ENCODE results near the gene PNPT1.
A peak's percentile ranks its signal among the peaks of the same experiment; 100 is the strongest.
"Not testable (repeated sequence)": the region's sequence is repeated elsewhere in the genome, so short reads cannot be mapped to it uniquely, and the experiment has no call there.

The PNPT1 gene

DNA sequence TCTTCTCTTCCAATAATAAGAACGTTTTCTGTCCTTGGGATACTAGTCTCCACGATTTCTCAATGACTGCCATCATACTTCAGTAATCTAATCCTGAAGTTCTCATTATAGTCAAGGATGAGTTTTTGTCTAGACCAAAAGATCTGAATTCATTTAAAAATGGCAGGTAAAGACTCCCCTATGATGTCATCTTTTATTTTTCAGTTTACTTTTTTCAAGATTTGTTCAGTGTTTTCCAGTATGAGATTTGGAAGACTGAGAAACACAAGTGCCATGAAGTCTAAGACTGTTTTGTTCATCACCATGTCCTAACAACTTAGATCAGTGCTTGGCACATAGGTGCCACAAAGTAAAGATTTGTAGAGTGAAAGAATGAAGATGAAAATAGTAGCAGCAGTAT, 40.4 kb downstream of the PNPT1 start:
- DNase-seq: no peak

DNA sequence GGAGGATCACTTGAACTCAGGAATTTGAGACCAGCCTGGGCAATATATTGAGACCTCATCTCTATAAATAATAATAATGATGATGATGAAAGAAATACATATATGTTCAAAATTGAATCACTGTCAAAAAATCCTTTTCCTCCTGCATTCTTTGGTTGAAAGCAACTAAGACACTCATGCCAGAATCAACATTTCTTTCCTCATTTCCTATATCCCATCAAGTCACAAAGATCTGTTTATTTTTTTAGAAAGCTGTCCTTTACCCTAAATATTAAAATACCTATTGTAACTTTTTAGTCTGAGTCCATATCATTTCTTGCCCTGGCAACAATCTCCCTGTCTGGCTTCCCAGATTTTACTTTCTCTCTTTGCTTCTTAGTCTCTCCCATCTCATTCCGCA, 44.4 kb downstream of the PNPT1 start:
- DNase-seq: no peak

- no peak for DNase-seq
These were observed 56.8 kb downstream of the PNPT1 start for GRCh38 chr2:55636831-55637230.

GRCh38 chr2:55628931-55629330, 64.7 kb downstream of the PNPT1 start:
- no peak for DNase-seq

DNA sequence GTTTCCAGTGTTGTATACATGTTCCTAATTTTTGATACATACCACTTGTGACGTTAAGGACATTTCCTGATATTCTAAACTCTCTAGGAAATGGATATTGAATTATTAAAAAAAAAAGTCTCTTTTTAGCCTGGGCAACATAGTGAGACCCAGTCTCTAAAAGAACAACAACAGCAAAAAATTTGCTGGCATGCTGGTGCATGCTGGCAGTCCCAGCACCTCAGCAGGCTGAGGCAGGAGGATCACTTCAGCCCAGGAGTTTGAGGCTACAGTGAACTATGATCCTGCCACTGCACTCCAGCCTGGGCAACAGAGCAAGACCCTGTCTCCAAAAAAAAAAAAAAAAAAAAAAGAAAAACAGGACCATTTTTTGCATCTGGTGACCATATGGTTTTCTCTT, 65.7 kb downstream of the PNPT1 start:
- no peak for DNase-seq

DNA sequence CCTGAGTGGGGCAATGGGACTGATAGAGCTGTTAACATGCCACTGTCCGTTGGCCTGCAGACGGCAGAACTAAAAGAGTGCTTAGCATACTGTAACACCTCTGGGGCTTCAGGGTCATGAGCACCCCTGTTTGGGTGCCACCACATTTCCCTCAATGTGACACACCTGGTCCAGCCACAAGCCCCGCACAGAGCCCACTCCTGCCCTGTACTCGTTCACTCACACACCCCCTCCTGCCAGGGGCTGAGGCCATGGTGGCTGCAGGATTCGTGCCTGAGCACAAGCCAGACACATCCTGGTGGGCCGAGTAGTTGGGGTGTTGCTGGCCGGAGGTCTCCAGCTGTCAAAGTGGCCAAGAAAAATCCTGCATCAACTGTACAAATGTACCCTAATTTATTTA, 71.8 kb downstream of the PNPT1 start:
- no peak for DNase-seq

- no peak for DNase-seq
These were observed 73.4 kb downstream of the PNPT1 start for GRCh38 chr2:55620123-55620779.

GRCh38 chr2:55618275-55619055, 75.2 kb downstream of the PNPT1 start:
- peak; percentile 26 for DNase-seq

DNA sequence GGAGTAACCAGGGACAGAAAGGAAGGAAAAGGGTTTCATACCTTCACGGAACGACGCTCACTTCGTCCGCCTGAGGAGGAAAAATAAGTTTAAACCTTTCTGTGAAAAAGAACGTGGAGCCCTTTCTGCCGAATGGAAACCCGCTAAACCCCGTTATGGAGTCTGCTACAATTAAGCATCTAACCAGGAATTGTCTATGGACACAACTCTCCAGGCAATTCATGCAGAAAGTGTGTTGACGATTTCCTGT, 75.7 kb downstream of the PNPT1 start:
- DNase-seq: no peak

DNA sequence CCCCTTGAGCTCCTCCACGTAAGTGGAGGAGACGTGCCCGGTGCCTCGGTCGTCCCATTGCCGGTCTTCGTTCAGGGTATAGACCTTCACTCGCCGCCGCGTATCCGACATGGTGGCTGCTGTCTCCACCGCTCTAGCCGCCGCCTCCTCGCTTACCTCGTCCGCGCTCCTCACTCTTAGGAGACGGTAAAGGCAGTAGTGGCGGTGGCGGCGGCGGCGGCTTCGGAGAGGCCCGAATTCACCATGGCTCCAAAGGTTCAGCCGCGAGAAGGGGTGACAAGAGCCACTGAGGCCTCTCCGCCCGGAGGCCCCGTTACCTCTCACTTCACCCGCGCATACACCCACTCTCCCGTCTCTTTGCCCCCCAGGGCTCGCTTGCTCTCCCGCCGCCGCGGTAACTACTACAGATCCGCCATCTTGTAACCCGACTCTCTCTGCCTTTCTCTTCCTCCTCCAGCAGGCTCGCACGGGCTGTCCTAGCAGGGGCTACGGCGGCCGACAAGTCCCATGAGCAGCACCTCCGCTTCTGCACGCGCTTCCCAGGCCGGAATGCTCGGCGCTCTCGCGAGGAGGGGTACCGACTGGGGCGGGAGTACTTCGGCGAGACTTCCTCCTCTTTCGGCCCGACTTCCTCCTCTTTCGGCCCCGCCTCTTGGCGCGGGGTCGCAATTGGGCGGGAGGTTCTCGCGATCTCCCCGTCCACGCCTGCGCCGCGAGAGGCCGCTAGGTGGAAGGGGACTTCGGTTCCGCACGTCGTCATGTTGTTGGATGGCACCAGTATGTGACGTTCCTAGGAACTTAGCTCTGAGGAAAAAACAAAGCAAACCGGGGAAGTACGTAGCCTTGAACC, 76.2 kb downstream of the PNPT1 start, which contains the start of gene PPP4R3B:
Gene PPP4R3B (minus strand): TSS at position 448 of the 850 bp plus-strand sequence. CDS start 337 bp downstream, at position 111.
- peak; percentile 97 for DNase-seq

GRCh38 chr2:55616551-55617174, 77.0 kb downstream of the PNPT1 start:
- DNase-seq: peak; percentile 25

- DNase-seq: no peak
These were observed 81.6 kb downstream of the PNPT1 start for GRCh38 chr2:55611997-55612396.

- DNase-seq: no peak
These were observed 82.5 kb downstream of the PNPT1 start for GRCh38 chr2:55610954-55611743.

DNA sequence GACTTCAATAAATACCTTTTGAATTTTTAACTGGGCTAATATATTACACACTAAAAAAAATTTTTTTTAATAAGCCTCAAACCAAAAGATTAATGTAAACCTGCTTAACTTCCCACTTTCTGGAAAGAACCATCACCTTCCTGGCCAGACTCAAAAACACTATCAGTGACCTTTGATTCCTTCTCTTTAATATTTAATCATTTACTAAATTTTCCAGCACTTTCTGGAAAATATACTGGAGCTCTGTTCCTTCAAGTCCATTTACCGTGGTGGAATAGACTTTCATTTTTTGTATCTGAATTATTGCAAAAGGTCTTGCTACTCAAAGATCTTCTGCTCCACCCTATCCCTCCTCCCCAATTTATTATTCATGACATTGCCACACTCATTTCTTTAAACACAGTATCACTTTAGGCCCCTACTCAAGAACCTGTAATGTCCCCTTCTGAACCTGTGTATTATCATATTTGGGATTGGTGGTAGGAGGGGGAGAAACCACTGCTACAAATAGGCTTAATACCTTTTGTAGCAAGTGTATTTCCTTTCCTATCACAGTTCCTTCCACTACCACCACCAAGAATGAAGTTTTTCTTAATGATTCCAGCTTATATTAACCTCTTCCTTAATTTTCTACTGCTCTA, 83.6 kb downstream of the PNPT1 start:
- DNase-seq: no peak

GRCh38 chr2:55609193-55609794, 84.3 kb downstream of the PNPT1 start:
- DNase-seq: no peak

GRCh38 chr2:55607717-55608116, 85.9 kb downstream of the PNPT1 start:
- DNase-seq: no peak

- no peak for DNase-seq
These were observed 89.5 kb downstream of the PNPT1 start for GRCh38 chr2:55604027-55604565.

DNA sequence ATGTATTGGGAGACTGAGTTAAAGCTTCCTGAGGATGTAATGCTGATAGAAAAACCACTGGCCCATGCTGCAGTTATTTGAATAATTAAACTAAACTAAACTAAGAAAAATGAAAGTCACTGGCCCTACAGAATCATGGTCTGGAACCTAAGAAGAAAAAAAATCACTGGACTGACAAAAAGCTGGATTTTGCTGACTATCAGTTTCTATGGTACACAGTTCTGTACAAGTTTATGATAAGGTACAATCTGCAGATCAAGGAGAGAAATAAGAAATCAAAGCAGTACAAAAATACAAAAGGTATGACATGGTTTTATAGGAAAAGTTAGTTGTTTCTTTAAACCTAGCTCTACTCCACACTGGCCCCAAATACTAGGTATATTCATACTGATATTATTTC, 91.8 kb downstream of the PNPT1 start:
- DNase-seq: no peak

GRCh38 chr2:55598056-55598795, 95.4 kb downstream of the PNPT1 start:
- DNase-seq: no peak

DNA sequence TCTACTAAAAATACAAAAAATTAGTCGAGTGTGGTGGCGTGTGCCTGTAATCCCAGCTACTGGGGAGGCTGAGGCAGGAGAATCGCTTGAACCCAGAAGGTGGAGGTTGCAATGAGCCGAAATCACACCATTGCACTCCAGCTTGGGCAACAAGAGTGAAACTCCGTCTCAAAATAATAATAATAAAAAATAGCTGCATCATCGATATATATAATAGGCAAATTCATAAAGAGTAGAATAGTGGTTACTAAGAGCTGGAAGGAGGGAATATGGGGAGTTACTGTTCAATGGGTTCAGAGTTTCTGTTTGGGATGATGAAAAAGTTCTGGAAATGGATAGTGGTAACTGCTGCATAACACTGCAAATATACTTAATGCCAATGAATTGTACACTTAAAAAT, 96.8 kb downstream of the PNPT1 start:
- not testable (repeated sequence) for DNase-seq

DNA sequence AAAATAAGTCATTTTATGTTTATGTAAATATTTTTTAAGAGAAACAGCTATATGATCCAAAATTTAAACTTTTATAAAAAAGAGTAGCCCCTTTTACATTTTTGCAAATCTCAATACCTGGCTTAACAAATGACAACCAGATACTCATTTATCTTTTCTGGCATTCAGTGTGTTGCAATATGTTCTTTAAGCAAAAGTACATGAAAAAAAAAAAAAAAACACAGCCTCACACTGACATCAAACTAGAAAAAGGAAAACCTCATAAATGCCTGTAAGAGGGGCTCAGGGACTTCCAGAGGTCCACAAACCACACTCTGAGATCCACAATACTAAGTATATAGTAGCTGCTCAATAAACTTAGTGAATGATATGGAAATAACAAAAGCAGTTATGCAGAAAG, 98.1 kb downstream of the PNPT1 start:
- DNase-seq: no peak

Measured in activated gamma-delta T cell treated with Interleukin-2 at 50 U/mL for 16 hours (primary cell).